ENCODE results near the gene DNAH3.

DNA sequence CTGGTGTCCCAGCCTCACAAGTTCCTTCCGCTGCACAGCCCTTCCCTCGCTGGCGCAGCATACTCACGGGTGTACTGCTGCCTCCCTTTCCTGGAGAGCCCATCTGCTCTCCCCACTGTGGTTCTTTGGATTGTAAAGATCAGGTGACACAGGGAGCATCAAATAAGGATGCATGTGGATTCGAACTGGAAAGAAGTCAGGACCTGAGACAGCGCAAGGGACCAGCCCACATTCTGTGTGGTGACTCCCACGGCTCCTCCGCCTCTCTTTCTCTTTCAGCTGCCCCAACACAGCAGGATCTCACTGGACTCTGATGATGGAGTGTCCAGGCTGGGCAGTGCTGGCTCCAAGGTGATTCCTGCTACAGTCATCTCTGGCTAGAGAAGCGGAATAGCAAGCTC, 15.9 kb upstream of the DNAH3 start:
- TF ChIP-seq, protein P1, sequence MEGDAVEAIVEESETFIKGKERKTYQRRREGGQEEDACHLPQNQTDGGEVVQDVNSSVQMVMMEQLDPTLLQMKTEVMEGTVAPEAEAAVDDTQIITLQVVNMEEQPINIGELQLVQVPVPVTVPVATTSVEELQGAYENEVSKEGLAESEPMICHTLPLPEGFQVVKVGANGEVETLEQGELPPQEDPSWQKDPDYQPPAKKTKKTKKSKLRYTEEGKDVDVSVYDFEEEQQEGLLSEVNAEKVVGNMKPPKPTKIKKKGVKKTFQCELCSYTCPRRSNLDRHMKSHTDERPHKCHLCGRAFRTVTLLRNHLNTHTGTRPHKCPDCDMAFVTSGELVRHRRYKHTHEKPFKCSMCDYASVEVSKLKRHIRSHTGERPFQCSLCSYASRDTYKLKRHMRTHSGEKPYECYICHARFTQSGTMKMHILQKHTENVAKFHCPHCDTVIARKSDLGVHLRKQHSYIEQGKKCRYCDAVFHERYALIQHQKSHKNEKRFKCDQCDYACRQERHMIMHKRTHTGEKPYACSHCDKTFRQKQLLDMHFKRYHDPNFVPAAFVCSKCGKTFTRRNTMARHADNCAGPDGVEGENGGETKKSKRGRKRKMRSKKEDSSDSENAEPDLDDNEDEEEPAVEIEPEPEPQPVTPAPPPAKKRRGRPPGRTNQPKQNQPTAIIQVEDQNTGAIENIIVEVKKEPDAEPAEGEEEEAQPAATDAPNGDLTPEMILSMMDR (IDR thresholded peaks at IDR 0.05; ENCODE audit: low read length): no peak
- no peak for TF ChIP-seq EZH2 (optimal IDR thresholded peaks at IDR 0.05; ENCODE audit: low read depth, low read length)
